Stimulated activated CD8-positive, alpha-beta memory T cell treated with anti-CD3 and anti-CD28 coated beads, Interleukin-7, amount 100 ng/mL, for 1 hour (primary cell): ENCODE measurements around the gene SLC35B2.
A peak's percentile ranks its signal among the peaks of the same experiment; 100 is the strongest.
"Not testable (repeated sequence)": the region's sequence is repeated elsewhere in the genome, so short reads cannot be mapped to it uniquely, and the experiment has no call there.

Source experiments
- DNase-seq, 2 donors: peaks; one replicate each; pipeline ENCODE4 v3.0.0-alpha.2; 2020; ENCODE audit warnings: low read depth in 2 of 2

SLC35B2 gene

DNA sequence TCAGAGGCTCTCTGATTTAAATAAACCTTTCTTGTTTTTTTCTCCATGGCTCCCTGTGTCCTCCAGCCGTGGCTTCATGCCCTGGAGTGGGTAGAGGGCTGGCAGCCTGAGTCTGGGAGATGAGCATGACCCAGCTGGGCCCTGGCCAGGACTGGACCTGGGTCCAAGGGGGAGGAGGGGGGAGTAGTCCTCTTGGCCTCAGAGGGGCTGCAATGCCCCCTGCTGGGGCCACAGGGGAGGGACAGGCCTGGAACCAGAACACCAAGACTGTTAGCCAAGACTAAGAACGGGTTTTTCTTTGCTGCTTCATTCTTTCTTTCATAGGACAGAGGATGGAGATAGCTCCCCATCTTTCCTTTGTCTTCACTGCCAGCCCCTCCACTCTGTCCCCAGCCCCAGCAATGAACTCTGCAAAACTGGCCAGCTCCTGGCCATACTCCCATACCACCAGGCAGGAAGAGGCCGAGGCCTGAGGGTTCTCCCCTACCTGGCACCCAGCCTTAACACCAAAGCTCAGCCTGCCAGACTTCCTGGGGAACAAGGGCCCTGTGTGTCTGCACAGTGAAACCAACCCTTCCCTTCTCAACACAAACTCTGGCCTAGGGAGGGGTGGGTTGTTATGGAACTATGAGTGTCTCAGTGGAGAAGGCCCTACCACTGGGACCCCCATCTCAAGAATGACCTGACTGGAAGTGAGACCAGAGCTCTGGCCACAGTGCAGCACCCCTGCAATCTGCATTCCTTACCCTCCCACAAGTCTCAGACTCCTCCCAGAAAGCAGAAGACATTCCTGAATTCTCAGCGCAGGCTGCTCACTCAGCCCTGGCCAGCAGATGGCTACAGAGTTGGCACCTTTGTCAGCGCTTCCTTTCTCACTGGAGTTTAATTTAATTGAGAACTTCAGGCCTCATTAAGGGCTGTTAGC, 23.0 kb downstream of the SLC35B2 start:
- no peak for DNase-seq

DNA sequence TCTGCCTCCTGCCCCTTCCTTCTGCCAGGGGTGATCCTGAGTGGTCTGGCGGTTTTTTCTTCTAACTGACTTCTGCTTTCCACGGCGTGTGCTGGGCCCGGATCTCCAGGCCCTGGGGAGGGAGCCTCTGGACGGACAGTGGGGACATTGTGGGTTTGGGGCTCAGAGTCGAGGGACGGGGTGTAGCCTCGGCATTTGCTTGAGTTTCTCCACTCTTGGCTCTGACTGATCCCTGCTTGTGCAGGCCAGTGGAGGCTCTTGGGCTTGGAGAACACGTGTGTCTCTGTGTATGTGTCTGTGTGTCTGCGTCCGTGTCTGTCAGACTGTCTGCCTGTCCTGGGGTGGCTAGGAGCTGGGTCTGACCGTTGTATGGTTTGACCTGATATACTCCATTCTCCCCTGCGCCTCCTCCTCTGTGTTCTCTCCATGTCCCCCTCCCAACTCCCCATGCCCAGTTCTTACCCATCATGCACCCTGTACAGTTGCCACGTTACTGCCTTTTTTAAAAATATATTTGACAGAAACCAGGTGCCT, 23.7 kb downstream of the SLC35B2 start:
- no peak for DNase-seq

DNA sequence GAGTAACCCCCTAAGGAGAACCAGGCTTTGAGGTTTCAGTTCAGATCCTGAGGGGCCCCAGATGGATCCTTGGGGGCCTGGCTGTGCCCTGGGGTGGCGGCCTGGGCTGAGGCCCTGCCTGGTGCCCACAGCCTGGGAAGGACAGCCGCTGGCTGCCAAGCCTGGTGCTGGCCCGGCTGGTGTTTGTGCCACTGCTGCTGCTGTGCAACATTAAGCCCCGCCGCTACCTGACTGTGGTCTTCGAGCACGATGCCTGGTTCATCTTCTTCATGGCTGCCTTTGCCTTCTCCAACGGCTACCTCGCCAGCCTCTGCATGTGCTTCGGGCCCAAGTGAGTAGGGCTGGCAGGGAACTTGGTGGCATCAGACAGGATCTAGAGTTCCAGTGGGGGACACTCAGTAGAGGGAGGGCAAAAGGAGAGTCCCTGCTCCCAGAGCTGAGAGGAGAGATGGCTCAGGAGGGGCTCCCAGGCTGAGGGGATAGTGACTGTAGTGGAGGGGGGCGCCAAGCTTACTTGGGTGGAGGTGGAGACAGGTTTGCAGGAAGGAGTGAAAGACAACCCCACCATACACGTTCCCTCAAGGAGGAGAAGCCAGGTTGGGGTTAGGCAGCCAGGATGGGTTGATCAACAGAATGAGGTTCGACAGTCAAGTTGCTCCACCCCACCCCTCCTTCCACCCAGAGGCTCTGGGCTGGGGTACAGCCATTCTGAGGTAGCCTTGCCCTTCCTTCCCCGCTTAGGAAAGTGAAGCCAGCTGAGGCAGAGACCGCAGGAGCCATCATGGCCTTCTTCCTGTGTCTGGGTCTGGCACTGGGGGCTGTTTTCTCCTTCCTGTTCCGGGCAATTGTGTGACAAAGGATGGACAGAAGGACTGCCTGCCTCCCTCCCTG, 24.4 kb downstream of the SLC35B2 start:
- no peak for DNase-seq

DNA sequence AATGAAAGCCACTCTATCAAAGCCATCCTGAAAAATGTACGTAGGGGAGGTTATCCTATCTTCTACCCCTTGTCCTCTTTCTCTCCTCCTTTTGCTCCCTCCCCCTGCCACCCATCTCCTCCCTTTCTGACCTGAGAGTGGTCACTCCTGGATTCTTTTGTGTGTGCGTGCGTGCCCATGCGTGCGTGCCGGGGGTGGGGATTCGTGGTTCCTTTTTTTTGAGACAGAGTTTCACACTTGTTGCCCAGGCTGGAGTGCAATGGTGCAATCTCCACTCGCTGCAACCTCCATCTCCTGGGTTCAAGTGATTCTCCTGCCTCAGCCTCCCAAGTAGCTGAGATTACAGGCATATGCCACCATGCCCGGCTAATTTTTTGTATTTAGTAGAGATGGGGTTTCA, 25.9 kb downstream of the SLC35B2 start:
- not testable (repeated sequence) for DNase-seq

DNA sequence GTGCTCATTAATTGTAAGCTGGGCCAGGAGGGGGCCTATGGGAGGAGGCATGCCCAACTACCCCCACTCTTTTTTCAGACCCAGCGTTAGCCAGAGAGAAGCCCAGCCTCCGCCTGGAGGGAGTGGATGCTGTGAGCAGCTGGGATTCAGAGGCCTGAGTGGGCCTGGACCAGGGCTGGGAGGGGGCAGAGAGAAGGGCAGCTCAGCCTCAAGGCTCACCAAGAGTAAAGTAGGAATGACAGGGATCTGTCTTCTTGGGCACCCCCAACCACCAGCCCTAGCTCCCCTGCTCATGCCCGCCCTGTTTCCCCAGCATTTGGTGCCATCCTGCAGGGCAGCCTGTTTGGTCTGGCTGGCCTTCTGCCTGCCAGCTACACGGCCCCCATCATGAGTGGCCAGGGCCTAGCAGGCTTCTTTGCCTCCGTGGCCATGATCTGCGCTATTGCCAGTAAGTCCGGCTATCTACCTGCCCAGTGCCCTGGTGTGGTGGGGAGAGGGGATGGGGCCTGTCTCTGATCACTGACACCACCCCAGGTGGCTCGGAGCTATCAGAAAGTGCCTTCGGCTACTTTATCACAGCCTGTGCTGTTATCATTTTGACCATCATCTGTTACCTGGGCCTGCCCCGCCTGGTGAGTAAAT, 27.2 kb downstream of the SLC35B2 start:
- no peak for DNase-seq

DNA sequence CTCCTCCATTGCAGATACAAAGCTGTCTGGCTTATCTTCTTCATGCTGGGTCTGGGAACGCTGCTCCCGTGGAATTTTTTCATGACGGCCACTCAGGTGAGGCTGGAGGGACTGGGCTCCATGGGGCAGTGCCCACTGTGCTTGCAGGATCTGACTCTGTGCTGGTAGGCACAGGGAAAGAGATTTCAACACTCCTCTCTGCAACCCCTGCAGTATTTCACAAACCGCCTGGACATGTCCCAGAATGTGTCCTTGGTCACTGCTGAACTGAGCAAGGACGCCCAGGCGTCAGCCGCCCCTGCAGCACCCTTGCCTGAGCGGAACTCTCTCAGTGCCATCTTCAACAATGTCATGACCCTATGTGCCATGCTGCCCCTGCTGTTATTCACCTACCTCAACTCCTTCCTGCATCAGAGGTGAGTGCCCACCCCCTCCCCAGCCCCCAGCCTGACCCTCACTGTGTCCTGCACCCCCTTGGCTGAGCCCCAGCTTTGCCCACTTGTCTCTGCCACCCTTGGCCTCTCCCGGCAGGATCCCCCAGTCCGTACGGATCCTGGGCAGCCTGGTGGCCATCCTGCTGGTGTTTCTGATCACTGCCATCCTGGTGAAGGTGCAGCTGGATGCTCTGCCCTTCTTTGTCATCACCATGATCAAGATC, 27.8 kb downstream of the SLC35B2 start:
- no peak for DNase-seq

DNA sequence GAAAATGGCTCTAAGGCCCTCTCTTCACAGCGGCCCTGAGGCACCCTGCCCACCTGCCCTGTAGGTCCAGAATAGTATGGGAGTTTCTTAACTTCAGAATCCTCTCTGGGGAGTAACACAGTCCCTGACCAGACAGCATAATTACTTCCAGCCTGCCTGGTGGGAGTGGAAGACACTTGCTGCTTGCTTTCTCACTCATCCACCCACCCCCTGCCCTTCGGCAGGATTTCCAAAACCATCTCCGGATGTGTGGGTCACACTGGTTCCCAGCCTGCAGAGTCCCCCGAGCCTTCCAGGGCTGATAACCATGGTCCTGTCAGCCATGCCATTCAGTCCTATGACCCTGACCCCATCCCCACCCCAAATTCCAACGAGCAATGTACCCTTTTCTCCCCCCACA, 28.5 kb downstream of the SLC35B2 start:
- DNase-seq, result no peak

DNA sequence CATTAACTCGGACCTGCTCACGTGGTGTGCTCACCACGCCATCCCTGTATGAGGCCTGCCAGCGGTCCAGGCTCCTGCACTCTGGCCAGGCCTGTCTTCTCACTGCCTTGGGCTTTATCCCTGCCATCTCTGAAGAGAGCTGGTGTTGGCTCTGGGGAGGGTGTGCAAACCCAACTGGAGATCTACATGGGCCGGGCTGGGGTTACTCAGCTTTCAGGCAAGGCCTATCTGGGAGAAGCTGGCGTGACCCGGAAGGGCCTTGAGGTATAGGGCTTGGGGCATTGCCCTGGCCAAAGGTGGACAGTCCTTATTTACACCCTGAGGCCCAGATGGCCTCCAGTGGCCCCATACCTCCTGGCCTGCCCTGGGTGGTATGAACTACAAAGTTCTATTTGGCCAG, 28.9 kb downstream of the SLC35B2 start:
- DNase-seq, result no peak

DNA sequence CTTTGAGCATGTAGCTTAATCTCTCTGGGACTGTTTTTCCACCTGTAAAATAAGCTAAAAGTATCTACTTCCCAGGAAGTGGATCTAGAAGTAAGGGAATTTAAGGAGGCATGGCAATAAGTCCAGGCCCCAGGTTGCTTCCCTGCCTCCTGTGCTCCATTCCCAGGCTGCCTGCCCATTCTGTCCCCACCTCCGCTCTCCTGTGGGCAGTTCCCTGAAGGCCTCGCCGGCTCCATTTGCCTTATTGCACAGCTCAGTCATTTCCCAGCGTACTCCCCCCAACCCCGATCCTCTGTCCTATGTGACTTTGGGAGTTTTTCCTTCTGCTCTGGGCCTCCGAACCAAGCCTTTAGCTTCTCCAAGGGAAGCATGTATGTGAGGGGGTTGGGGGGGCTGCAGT, 29.3 kb downstream of the SLC35B2 start:
- no peak for DNase-seq

DNA sequence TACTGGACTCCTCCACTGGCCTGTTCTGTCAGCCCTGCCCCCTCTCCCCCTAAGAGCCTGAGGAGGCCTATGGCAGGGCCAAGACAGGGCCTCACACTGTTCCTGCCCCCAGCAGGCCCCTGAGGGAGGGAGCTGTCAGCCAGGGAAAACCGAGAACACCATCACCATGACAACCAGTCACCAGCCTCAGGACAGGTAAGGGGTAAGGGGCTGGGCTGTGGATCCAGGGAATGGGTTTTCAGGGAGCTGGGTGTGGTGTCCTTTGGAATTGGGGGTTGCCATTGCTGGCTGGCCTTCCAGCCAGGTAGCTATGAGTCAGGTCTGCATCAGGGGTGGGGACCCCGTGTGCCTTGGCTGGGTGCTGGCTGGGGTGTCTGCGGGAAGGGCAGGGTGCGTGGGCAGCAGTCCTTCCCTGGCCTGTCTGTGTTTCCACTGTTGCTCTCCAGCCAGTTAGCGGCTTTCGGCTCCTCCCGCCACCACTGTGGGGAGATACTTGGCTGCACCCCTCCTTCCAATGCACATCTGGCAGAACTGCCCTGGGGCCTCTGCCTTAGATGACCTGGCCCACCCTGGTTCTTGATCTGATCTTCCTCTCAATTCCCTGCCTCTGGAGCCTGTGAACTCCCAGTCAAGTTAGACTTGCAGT, 30.1 kb downstream of the SLC35B2 start:
- DNase-seq, result no peak

DNA sequence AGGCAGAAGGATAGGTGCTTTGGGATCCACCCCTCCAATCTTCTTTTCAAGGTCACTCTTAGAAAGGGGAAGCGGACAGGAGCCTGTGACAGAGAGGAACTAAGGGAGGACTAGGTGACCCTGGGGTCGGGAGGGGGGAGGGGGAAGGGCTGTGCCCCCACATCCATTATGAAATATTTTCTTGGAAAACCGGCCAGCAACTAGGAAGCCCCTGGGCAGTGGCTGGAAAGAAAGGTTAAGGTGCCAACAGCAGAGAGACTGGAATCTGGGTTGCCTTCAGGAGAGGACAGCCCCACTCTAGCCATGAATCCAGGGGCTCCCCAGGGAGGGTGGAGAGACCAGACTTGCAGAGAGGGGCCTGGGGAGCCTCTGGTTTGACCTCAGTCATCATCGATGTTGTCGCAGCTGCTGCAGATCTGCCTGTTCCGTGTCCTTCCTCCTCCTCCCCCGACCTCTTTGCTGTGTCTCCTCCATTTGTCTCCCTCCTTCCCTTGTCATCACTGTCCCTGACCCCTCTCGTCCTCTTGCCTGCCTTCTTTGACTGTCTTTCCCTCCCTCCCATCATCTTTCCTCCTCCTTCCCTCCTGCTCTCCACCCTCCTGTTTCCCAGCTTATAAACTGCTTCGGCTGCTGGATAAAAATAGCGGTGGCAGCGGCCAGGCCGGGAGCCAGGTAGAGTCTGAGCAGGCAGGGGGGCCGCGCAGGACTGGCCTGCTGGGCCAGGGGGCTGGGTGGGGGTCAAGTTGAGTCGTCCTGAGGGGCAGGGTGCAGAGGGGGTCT, 30.8 kb downstream of the SLC35B2 start:
- DNase-seq, result no peak

DNA sequence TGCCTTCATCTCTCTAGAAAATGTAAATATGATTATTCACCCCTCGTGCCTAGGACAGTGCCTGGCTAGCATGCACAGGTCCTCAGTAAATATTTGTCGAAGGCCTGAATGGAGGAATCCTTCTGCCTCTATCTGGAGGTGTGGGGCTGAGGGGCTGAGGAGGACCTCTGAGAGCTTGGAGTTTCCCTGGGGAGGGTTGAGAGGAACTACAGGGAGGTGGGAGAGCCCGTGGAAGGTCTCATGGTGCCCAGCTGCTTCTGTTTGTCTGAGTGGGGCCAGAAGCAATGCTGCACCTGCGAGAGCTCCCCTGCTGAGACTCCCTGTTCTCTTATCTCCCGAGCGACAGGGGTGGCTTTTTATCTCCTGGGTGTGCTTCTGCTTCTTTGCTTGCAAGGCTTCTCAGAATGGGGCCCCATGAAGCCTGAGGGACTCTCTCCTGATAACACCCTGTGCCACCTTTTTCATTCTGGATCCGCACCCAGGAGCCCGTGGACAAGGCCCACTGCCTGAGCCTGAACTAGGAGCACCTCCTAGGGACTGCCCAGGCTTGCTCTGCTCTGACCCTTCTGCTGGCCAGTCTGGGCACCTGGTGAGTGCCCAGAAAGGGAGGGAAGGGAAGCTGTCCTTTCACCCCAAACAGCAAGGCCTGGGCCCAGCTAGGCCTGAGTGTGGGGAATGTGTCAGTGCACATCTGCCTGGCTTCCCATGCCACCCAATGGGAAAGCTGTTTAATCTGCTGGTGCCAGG, 31.6 kb downstream of the SLC35B2 start:
- DNase-seq, result no peak

DNA sequence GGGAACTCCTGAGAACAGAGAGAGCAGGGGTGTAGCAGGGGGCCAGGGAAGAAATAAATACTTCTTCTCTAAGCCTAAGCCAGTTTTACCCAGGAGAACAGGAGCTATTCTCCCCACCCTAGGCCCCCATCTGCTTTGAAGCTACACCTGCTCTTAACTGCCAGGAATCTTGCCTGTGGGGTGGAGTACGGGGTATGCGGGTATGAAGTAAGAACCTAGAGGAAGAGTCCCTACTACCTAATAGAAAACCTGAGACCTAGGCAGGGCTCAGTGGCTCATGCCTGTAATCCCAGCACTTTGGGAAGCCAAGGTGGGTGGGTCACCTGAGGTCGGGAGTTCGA, 32.4 kb downstream of the SLC35B2 start:
- DNase-seq, result no peak

DNA sequence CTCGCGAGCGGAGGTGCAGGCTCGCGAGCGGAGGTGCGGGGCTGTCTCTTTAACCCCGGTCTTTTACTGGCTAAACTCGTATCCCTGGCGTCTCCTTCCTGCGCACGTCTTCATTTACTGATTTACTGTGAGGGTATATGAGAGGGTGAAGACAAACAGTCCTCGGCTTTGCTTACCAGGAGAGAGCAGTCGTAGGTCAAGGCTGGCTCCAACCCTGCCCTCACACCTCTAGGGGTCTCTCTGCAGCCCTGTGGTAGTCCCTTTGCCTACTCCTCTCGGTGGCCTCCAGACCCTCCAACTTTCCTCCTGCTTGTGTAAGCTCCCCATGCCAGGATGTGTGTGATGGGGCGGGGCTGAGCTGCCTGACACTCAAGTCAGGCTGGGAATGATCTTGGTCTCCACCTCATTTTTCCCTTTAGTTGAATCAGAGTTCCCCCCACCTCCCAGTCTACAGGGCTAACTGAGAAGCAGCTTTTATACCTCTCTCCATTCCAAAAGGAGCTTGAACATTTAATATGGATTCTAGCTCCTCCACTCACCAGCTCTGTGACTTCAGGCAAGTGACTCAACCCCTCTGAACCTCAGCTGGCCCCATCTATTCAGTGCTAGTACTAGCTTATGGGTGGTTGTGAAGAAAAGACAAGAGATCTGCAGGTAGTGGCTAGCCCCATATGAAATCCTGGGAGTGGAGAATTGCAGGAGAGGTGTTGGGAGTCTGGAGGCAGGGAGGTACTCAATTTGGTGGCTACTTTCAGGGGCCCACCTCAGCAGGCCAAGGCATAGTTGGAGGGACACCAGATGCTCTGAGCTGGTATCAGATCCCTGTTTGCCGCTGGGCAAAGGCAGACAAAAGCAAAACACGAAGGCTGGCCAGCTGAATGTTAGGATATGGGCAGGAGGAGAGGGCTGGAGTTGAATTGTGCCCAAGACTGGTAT, 33.0 kb downstream of the SLC35B2 start:
- DNase-seq, result no peak

DNA sequence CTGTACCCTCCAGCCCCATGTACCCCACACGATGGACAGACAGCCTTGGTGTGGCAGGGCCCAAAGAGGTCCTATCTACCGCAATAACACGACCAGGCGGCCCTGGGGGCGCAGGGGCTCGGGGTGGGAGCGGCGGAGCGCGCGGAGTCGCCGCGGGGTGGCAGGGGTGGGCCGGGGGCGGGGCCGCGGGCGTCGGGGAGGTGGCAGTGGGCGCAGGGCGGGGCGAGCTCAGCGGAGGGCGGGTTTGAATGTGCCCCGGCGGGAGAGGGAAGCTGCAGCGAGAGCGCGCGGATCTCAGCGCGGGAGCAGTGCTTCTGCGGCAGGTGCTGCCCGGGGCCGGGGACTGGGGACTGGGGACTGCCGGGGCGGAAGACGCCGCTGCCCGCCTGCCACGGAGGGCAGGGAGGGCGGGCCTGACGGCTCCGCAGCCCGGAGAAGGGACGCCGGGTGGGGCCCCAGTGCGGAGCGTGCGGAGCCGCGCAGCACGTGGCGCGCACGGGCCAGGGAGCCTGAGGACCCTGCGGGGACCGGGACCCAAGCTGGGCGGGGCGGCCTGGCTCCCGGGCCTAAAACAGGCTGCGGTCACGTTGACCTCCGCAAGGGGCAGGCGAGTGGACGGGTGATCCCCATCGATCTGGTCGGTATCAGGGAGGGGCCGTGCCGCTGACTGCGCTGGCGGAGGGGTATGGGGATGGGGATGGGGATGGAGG, 33.9 kb downstream of the SLC35B2 start, which contains the start of gene SLC29A1:
Gene SLC29A1, plus strand, starts transcription at position 277 of the 710 bp plus-strand sequence. CDS start 3,719 bp downstream, outside the sequence.
- DNase-seq, result peak; percentile 59 to 64

DNA sequence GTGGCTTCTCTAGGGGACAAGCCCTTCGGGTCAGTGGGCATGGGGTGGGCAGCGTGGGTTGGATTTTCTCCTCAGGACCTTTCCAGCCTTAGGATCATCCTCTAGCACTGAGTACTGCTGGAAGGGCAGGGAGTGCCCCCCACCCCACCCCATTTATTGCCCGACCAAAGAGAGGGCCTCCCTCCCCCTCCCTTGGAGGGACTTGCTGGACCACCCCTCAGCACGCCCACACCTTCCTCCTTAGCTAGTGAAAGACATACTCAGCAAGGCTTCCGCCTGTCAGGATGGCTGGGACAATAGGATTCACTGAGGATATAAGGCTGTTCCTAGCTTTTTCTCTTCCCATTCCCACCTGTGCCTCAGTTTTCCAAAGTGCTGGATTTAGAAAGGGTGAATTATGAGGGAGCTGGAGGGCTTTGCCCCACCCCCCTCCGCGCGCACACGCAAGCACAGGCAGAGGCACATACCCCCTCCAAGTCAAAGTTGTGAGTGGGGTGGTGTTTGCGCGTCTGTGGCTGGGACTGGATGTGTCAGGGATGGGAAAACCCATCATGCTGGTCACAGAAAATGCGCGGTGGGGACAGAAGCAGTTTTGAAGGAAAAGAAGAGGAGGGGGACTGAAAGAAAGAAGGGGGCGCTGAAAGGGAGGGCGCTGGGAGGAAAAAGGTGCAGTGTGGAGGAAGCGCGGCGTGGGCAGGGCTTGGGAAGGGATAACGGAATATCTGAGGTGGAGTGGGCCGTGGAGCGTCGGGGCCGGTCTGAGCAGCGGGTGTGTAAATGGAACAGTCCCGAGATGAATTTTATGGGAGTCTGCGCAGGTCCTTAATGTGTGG, 34.6 kb downstream of the SLC35B2 start:
- no peak for DNase-seq

DNA sequence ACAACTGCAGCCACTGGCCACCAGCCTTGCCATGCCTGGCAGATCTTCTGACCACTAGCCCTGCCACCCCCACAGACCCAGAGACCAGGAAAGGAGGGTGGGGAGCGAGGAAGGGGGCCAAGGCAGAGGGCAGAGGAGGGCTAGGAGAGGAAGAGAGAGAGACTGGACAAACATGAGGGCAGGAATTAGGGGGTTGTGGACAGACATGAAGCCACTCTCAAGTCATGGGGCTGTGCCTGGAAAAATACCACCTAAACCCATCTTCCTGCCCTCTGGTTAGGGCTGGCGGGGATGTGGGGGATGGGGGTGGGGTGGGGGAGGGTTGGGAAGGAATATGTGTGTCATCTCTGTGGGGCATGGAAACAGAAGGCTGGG, 35.4 kb downstream of the SLC35B2 start:
- no peak for DNase-seq
